HG03025 (cell line): ENCODE measurements around the gene ADAM15.

Experiments used
- ATAC-seq: cut with Tn5 transposase; IDR thresholded peaks from one replicate; pipeline ENCODE4 v1.9.1; 2021; ENCODE audit warnings: mild to moderate bottlenecking, moderate library complexity; ENCODE audit not compliant: unreplicated experiment, low FRiP score

The ADAM15 gene

DNA sequence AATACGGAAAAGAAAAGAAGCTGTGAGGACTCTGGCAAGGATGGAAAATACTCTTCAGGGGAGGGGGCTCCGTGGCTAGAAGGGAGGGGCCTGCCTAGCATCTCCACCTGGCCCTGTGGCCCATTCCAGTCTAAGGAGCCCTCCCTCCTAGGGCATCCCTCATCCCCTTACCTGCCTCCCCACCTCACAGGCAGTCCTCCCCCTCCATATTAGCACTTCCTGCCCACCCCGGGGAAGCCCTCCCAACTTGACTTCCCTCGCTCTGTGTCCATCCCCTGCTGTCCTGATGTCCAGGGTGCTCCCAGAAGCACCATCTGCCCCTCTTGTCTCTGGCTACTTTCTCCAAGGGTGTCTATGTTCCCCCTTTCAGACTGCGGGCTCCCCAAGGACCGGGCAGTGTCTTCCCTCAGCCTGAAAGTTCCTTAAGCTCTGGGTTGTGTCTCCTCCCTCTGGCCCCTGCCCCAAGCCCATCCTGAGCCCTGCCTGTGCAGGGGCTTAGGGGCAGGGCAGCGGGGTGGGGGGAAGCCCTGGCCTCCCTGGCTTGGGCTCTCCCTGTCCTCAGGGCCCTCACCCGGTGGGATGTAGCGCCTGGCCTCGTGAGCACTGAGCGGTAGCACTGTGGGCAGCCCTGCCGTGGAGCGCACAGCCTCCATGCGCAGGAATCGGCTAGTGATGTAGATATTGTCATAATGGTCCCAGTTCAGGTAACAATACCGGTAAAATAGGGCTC is 21.4 kb upstream of the ADAM15 start:
- ATAC-seq, result no peak

DNA sequence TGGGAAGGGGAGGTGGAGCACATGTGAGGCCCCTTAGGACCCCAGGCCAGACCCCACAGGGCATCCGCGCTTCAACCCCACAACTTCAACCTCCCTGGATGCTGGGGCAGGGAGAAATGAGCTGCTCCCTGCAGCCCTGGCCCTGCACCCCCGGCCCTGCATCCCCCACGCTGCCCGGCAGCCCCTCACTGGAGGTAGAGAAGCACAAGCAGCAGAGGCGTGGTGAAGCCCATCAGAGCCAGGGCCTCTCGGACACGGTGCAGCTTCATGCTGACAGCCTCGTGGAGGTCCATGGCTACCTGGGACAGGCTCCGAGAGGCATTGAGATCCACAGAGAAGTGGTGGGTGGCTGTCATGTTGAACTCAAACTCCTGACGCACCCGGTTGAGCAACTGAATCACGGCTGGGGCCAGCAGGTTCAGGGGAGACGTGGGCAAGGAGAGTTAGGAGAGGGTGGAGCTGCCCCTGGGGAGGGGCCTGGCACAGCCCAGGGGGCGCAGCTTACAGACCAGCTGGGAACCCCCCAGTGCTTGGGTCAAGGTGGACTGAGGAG is 20.8 kb upstream of the ADAM15 start:
- no peak for ATAC-seq

DNA sequence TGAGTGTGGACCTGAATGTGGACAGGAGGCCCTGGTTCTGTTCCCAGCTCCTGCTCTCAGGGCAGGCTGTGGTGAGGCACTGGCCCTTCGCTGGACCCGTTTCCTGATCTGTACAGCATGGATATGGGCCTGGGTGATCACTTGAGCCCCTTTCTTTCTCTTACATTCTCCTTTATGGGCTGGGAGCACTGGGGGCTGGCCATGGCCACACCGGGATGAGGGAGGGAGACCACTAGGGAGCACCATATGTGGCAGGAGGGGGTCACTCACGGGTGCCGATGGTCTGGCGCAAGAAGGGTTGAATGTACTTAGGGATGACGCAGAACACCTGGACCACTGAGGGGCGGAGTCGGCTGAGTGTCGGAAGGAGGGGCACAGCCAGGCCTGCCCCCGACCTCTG is 20.2 kb upstream of the ADAM15 start:
- no peak for ATAC-seq

DNA sequence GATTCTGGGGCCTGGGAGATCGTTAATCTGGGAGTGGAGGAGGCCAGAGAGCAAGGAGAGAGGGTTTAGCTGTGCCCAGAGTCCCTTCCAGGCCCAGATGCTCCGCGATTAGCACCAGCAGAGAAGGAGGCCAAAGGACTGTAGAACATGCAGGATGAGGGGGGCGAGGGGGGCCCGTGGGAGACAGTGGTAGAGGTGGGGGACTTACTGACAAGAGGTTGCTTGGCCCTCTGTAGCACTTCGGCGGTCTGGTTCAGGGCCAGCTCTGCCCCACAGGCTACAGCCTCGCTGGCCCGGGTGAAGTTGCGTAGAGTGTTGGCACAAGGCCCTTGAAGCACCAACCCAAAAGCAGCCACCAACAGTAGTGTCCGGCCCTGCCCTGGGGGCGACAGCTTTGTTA is 18.2 kb upstream of the ADAM15 start:
- ATAC-seq, result no peak

DNA sequence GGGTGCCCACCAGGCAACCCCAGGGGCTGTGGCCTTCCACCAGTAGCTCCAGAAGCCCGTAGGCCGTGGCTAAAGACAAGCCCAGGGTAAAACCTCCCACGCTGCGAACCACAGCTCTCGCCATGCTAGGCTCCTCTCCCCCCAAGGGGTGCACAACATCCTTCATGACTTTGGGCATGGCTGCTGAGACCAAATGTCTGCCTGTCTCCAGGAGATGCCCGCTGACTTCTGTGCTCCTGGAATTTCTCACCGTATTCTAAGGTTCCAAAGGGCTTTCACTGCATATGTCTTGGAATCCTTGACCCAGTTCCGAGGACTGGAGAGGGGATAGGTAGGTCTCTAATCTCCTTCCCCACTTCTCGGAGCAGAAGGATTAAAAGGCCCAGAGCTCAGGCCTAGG is 17.6 kb upstream of the ADAM15 start, which contains the start of the genes DCST1 and DCST2:
DCST1 (plus strand) TSS at position 301 of the 400 bp plus-strand sequence. CDS start 213 bp downstream, outside the sequence.
DCST2 (minus strand) TSS at position 258 of the 400 bp plus-strand sequence; CDS start at position 178, 80 bp downstream.
- no peak for ATAC-seq

DNA sequence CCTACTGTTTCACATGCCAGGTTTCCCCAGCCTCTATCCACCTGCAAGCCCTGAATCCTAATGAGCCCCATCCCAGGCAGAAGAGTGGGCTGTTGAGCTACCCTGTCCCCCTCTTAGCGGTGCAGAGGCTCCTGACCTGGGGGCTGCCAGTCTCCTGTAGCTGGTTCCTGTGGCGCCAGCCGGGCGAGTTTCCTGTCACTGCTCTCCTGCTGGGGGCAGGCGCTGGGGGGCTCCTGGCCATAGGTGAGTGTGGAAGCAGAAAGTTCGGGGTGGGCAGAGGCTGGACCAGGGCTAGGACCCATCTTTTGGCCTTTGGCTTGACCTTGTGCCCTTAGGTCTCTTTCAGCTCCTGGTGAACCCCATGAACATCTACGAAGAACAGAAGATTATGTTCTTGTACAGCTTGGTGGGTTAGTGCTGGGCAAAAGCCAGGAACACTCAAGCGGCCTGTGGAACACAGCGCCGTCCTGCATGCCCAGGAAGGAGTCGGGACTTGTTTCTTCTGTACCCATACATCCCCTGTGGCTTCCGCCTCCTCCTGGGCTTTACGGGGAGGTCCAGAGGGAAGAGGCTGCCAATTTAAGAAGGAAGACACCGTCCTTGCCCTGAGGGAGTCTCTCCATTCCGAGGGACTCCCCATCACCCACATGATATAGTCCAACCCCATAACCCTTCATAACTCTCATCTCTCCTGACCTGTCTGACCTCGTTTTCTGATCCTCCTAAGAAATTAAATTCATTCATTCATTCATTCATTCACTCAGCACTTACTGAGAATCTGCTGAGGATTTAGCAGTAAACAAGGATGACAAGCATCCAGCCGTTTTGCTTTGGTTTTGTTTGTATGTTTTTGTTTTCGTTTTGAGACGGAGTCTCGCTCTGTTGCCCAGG is 16.6 kb upstream of the ADAM15 start:
- no peak for ATAC-seq

DNA sequence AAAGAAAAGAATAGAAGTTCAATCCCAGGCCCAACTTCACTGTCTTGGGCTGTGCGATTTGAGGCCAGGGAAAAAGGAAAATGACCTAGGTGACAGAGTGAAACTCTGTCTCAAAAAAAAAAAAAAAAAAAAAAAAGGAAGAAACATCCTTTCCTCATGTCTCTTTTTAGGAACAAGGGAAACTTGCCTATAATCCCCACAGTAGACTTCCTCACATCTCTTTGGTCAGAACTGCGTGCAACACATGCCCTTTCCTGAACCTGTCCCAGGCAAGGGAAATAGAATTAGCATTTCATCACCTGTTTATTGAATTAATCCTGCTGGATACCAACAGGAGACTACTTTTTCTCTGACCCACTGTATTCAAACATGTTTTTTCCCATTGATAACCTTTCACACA is 15.2 kb upstream of the ADAM15 start:
- no peak for ATAC-seq

DNA sequence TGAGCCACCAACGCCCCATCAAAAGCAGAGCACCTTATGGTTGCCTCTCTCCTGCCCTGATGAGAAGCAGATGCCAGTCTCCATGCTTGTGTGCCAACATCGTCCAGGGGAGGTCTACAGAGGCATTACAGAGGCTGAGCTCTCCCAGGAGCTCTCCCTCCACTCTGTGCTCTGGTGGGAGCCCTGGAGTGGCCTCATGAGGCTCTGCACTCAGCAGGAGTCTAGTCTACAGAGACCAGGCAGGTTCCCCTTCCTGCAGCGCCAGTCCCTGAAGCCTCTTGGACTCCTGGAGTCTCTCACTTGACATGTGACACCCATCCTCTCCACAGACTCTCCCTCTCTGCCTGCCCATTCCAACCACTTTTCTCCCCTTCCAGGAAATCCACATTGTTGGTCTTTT is 14.1 kb upstream of the ADAM15 start:
- no peak for ATAC-seq

DNA sequence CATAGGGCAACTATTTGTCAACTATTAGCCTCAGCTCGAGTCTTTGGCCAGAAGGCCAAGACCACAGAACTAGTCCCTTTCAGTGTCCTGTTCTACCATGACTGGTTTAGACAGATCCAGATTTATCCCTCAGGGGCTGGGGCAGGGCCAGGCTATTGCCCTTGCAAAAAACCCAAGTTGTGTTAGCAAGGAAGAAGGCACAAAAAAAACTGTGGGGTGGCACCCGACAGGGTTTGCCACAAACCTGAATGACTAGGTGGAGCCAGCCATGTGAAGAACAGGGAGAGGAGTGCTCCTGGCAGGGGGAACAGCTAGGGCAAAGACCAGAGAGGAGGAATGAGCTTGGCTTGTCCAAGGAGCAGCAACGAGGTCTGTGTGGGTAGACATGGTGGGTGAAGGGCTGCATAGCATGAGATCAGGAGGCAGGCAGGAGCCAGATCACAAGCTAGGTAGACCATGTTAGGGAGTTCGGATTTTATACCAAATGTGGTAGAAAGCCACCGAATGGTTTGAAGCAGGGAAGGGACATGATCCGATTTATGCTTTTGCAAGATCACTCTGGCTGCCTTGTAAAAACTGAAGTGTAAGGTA is 13.2 kb upstream of the ADAM15 start:
- no peak for ATAC-seq

DNA sequence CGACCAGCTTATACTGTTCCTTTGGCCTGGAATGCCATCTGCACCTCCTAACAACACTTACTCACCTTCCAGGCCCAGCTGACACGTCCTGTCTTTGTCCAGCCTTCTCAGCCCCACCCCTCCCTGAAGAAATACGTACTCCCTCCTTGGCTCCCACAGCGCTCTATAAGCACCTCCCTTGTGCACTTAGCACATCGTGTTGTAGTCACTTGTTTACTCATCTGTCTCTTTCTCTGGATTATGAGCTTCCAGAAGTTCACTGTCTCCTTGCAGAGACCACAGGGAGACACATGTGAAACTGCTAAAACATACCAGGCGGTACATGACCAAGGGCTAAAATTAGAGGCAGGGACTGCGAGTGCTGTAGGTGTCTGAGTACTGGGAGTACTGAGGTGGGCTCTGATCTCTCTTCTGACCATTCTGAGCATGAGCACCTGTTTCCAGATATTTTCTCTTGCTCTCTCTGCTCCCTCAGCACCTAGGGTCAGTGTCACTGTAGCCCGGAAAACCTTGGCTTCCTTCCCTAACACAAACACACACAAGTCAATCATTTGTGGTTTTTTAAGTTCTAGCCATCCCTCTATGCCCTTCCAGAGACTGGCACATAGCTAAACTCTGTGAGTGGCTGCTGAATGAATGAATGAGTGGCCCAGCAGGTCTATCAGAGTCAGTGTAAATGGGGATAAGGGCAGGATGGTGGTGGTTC is 12.4 kb upstream of the ADAM15 start:
- ATAC-seq, result no peak

DNA sequence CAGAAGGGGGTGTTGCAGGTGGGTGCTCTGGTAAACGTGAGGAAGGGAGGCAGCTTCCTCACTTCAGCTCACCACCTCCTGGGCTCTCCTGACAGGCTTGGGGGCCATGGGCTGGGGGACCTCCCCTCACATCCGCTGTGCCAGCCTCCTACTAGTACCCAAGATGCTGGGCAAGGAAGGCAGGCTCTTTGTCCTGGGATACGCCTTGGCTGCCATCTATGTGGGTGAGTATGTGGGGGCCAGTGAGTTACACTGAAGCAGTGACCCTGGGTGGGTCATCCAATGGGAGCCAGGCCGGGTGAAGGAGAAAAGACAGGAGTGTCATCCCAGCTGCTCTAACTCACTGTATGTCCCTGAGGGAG is 11.8 kb upstream of the ADAM15 start:
- no peak for ATAC-seq

DNA sequence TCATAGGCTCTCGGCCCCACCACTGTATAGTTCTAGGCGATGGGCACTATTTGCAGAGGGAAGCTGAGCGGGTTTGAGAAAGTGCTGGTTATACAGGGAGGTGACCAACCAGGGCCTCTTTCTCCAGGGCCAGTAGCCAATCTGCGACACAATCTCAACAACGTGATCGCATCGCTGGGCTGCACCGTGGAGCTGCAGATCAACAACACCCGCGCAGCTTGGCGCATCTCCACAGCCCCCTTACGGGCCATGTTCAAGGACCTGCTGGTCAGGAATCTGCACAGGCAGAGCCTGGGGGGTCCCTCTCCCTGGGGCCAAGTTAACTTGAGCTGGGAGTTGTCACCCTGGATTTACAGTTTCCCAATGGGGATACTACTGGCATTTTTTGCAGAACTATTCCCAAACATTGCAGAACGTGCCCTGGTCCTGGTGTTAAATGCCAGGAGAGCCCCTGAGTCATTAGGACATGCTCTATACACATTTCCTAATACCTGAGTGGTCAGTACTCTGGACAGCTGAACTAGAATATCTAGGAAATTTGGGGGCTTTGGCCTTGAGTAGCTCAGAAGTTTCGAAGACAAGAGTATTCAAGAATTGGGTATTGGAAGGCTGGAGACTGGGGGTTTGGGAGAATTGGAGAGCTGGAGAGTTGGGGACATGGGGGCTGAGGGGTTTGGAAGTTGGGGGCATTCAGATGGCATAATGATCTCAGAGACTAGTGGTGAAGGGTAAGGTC is 10.6 kb upstream of the ADAM15 start:
- ATAC-seq, result no peak

DNA sequence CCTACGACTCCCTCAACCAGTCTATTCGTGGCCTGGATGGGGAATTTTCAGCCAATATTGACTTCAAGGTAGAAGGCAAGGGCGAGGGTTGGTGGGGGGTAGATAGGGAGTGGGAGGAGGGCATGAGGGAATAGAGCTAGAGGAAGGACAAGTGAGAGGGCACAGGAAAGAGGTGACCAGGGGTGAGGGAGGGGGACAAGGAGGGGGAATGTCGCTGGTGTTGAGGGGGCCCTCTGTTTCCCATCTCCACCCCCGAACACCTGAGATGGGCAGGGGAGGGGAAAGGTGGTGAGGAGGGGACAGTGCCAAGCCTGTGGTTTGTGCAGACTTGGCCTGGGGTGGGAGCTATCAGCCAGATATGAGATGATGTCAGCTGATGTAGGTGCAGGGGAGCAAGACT is 8.3 kb upstream of the ADAM15 start:
- no peak for ATAC-seq

DNA sequence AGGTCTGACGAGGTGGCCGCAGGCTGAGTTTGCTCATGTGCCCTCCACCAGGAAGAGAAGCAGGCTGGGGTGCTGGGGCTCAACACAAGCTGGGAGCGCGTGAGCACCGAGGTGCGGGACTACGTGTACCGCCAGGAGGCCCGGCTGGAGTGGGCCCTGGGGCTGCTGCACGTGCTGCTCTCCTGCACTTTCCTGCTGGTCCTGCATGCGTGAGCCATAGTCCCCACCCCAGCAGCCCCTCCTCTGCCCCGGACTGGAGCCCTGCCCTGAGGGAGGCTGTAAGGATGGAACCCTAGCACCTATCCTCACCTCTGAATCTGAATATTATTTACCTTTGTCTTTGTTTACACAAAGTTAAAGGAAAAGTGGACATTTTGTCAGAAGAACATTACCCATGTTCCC is 7.8 kb upstream of the ADAM15 start:
- ATAC-seq, result no peak

DNA sequence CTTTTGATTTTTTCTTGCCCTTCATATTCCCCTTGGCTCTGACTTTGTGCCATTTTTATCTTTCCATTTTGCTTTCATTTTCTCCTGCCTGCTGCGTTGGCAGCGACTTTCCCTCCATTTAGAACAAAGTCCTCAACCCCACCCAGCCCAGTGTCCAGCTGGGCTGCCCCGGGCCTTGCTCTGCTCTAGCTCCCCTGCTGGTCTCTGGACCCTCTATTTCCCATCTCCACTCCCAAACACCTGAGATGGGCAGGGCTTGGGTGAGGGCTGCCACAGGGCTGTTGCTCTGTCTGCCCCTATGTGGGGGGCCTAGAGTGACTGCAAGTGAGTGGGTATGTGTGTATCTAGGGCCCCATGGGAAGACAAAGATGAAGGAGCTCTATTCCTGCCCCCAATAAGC is 7.3 kb upstream of the ADAM15 start:
- ATAC-seq, result no peak

DNA sequence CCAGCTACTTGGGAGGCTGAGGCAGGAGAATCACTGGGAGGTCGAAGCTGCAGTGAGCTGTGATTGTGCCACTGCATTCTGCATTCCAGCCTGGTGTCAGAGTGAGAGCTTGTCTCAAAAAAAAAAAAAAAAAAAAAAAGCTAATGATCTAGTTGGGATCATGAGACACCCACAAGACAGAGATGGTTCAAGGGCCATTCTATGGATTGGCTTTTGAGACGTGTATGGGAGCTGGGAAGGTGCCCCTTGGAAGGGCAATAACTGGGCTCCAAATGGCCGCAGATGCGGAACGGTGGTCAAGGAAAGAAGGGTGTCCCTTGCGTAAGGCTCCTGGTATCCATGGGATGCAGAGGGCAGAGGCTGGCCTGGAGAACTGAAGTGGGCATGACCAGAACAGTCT is 6.8 kb upstream of the ADAM15 start:
- no peak for ATAC-seq

DNA sequence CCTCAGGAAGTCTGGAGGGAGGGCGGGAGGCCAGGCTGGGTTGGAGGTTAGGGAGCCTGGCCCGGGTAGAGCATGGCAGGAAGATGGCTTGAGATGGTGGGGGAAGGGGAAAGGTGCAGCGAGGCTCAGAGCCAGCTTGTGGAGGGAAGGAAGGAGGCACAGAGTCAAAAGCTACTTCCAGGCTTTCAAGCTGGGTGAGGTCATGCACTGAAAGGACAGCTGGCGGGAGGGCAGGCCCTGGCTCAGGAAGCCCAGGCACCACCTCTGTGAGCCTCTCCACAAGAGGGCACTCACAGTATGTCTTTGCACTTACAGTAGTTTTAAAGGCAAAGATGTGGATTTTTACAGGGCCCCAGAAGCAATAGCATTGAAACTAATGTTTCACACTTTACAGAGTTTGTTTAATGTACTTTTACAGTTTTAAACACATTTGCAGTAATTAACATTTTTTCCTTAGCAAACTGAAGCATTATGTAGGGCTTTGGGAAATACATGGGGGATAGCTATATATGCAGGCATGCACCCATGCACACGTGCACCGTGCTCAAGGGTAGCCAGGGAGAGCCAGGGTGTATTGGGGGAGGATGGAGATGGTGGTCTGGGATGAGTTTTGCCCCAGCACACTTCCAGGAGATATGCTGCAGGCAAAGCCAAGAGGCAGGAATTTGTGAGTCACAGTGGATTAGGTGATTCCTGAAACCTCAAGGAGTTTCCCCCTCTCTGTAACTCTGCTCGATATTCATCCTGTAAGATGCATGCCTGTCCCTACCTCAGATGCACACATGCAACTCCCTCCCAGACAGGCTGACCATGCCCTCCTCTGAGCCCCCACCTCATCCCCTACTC is 6.1 kb upstream of the ADAM15 start:
- no peak for ATAC-seq

DNA sequence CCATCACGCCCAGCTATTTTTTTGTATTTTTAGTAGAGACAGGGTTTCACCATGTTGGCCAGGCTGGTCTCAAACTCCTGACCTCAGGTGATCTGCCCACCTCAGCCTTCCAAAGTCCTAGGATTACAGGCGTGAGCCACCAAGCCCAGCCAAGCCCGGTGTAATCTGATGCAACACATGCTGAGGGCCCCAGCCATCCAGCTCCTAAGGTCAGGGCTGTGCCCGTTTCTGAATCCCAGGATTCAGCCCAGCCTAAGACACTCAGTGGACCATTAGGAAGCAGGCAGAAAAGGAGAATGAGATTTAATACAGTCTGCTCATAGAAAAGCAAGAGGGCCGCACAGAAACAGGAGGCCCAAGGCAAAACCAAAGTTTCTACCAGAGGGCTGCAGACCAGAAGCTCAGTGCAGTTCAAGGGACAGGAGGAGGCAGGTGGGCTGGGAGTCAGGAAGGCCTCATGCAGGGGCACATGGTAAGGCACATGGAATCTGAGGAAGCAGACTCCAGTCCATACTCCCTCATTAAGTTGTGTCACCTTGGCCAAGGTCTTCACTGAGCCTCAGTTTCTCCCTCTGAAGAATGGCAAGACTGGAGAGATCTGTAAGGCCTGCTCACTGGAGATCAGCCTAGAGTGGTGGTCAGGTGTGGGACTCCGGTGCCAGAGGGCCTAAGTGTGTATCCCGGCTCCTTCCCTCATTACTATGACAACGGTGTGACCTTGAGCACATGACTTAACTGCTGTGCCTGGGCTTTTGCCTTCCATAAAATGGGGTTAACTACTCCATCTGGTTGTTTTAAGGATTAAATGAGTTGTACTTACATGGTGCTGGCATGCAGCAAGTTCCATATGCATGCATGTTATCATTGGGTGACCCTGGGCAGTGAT is 2.4 kb upstream of the ADAM15 start:
- ATAC-seq, result no peak
